Dedifferentiated amniotic fluid mesenchymal stem cell (primary cell): ENCODE results near the gene ZNG1B.
"Not testable (repeated sequence)": the region's sequence is repeated elsewhere in the genome, so short reads cannot be mapped to it uniquely, and the experiment has no call there.

ENCODE experiments used
- DNase-seq: peaks from one replicate; pipeline ENCODE4 v3.0.0-alpha.2; 2016; ENCODE audit errors: extremely low spot score

ZNG1B gene

GRCh38 chr2:113437508-113438465 is at the start of gene ZNG1B:
Gene ZNG1B, plus strand, starts transcription at chr2:113437691. Its CDS starts 178 bp downstream, at chr2:113437869.
- DNase-seq, result not testable (repeated sequence)

- peak; percentile 88 for DNase-seq
Measured at GRCh38 chr2:113390124-113390849, 47.2 kb upstream of the ZNG1B start.

GRCh38 chr2:113391073-113391472 is 46.4 kb upstream of the ZNG1B start:
- DNase-seq, result no peak

GRCh38 chr2:113406114-113406513 is 31.4 kb upstream of the ZNG1B start:
- DNase-seq, result no peak

- DNase-seq, result no peak
Measured at GRCh38 chr2:113407446-113408099, 29.9 kb upstream of the ZNG1B start.

GRCh38 chr2:113411725-113412352 is 25.7 kb upstream of the ZNG1B start:
- DNase-seq, result not testable (repeated sequence)

GRCh38 chr2:113412774-113413173 is 24.7 kb upstream of the ZNG1B start:
- not testable (repeated sequence) for DNase-seq

GRCh38 chr2:113431773-113432172 is 5.7 kb upstream of the ZNG1B start:
- not testable (repeated sequence) for DNase-seq

GRCh38 chr2:113433468-113433867 is 4.0 kb upstream of the ZNG1B start:
- not testable (repeated sequence) for DNase-seq

- not testable (repeated sequence) for DNase-seq
Measured at GRCh38 chr2:113465770-113466169, 28.3 kb downstream of the ZNG1B start.

- DNase-seq, result not testable (repeated sequence)
Measured at GRCh38 chr2:113476688-113477368, 39.3 kb downstream of the ZNG1B start.

GRCh38 chr2:113496527-113496926 is 59.0 kb downstream of the ZNG1B start:
- DNase-seq, result not testable (repeated sequence)

- not testable (repeated sequence) for DNase-seq
Measured at GRCh38 chr2:113498365-113498764, 60.9 kb downstream of the ZNG1B start, which contains the start of gene FOXD4L1. Gene FOXD4L1, plus strand, starts transcription at chr2:113498665. Its CDS starts 592 bp downstream, at chr2:113499257.

GRCh38 chr2:113499019-113499885 is 61.8 kb downstream of the ZNG1B start:
- not testable (repeated sequence) for DNase-seq

GRCh38 chr2:113499886-113500722 is 62.6 kb downstream of the ZNG1B start:
- not testable (repeated sequence) for DNase-seq

- DNase-seq, result not testable (repeated sequence)
Measured at GRCh38 chr2:113500723-113501038, 63.2 kb downstream of the ZNG1B start.

GRCh38 chr2:113502216-113503093 is 65.0 kb downstream of the ZNG1B start:
- DNase-seq, result not testable (repeated sequence)
